ENCODE data around the gene KDM2A.

Gene KDM2A

GRCh38 chr11:67118801-67119584, at the start of gene KDM2A:
Gene KDM2A, plus strand, starts transcription at chr11:67119263. Its CDS starts 2,054 bp downstream, at chr11:67121317.
- DNase-seq (ENCODE audit: low read depth), result peak; percentile 95

- peak; percentile 50 for DNase-seq (ENCODE audit: low read depth)
Measured at GRCh38 chr11:67071420-67072284, 47.4 kb upstream of the KDM2A start.

GRCh38 chr11:67072295-67072694, 46.8 kb upstream of the KDM2A start:
- DNase-seq (ENCODE audit: low read depth), result no peak

GRCh38 chr11:67073908-67074307, 45.2 kb upstream of the KDM2A start:
- no peak for DNase-seq (ENCODE audit: low read depth)

GRCh38 chr11:67076202-67076601, 42.9 kb upstream of the KDM2A start:
- no peak for DNase-seq (ENCODE audit: low read depth)

GRCh38 chr11:67079065-67079705, 39.9 kb upstream of the KDM2A start:
- DNase-seq (ENCODE audit: low read depth), result no peak

GRCh38 chr11:67082071-67082791, 36.8 kb upstream of the KDM2A start:
- DNase-seq (ENCODE audit: low read depth), result no peak

- DNase-seq (ENCODE audit: low read depth), result no peak
Measured at GRCh38 chr11:67083786-67084366, 35.2 kb upstream of the KDM2A start.

GRCh38 chr11:67085617-67086016, 33.4 kb upstream of the KDM2A start:
- DNase-seq (ENCODE audit: low read depth), result no peak

- DNase-seq (ENCODE audit: low read depth), result no peak
Measured at GRCh38 chr11:67090717-67091116, 28.3 kb upstream of the KDM2A start.

- no peak for DNase-seq (ENCODE audit: low read depth)
Measured at GRCh38 chr11:67095214-67095507, 23.9 kb upstream of the KDM2A start.

GRCh38 chr11:67098799-67099429, 20.1 kb upstream of the KDM2A start:
- DNase-seq (ENCODE audit: low read depth), result no peak

- DNase-seq (ENCODE audit: low read depth), result no peak
Measured at GRCh38 chr11:67099831-67100324, 19.2 kb upstream of the KDM2A start.

GRCh38 chr11:67102664-67103063, 16.4 kb upstream of the KDM2A start:
- no peak for DNase-seq (ENCODE audit: low read depth)

GRCh38 chr11:67105964-67106363, 13.1 kb upstream of the KDM2A start:
- no peak for DNase-seq (ENCODE audit: low read depth)

GRCh38 chr11:67111261-67111660, 7.8 kb upstream of the KDM2A start:
- no peak for DNase-seq (ENCODE audit: low read depth)

- DNase-seq (ENCODE audit: low read depth), result no peak
Measured at GRCh38 chr11:67113231-67113721, 5.8 kb upstream of the KDM2A start.

GRCh38 chr11:67114275-67114896, 4.7 kb upstream of the KDM2A start:
- no peak for DNase-seq (ENCODE audit: low read depth)

- DNase-seq (ENCODE audit: low read depth), result no peak
Measured at GRCh38 chr11:67116758-67117105, 2.3 kb upstream of the KDM2A start.

GRCh38 chr11:67117176-67117575, 1.9 kb upstream of the KDM2A start:
- no peak for DNase-seq (ENCODE audit: low read depth)
